Vagina (tissue), 2 donors: ENCODE measurements around the gene LCN1.

ENCODE experiments used
- POLR2A ChIP-seq, 2 donors: fragments of 450-650 bp; IDR thresholded peaks; one replicate each; pipeline ENCODE4 v1.6.1; 2017; ENCODE audit warnings: antibody characterized with exemption in 2 of 2, mild to moderate bottlenecking in 2 of 2, moderate library complexity in 2 of 2
- POLR2AphosphoS5 ChIP-seq, 2 donors: sonication (generic); formaldehyde crosslinking; IDR thresholded peaks; one replicate each; pipeline ENCODE4 v1.9.0; 2017; ENCODE audit warnings: antibody characterized with exemption in 2 of 2, mild to moderate bottlenecking in 2 of 2, low read depth in 1 of 2; ENCODE audit not compliant: insufficient read depth in 1 of 2
- TF ChIP-seq, protein P1 (sequence below), 3 experiments: fragments of 450-650 bp in 2 of 3; fragments of 200-600 bp in 1 of 3; sonication (generic) in 1 of 3; IDR thresholded peaks; one replicate each; pipeline ENCODE4 v1.5.1; 2017 to 2019; ENCODE audit warnings: antibody characterized with exemption in 3 of 3, mild to moderate bottlenecking in 2 of 3, moderate library complexity in 2 of 3

DNA sequence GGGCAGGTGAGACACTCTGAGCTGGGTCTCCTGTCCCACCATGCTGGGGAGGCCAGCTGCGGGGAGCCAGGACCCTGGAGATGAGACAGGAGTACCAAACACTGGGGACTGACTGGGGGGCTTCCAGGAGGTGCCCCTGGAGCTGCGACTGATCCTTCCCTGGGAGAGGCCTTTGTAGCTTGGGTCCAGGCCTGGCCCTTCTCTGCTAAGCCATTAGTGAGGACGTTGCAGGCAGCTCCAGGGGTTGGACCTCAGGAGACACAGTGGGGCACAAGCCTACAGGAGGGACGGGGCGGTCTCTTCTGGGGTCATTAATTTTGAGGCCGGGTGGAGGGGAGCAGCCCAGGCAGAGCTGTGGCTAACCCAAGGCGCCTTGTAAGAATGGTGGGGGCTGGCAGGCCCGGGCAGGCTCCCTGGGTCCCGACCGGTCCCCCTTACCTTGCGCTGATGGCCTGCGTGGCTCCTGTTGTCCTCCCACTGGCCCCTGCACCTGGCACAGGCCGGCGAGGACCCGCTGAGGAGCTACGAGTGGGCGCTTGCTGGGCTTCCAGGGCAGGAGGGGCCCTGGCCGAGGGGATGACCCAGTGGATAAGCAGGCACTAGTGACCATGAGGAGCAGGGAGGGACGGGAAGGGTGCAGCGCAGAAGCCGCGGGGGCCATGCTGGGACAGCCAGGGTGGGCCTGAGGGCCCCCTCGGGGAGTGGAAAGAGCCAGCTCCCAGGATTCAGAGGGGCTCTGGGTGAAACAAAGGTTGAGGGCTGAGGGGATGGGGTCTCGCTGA, 15.6 kb upstream of the LCN1 start:
- TF ChIP-seq, protein P1, sequence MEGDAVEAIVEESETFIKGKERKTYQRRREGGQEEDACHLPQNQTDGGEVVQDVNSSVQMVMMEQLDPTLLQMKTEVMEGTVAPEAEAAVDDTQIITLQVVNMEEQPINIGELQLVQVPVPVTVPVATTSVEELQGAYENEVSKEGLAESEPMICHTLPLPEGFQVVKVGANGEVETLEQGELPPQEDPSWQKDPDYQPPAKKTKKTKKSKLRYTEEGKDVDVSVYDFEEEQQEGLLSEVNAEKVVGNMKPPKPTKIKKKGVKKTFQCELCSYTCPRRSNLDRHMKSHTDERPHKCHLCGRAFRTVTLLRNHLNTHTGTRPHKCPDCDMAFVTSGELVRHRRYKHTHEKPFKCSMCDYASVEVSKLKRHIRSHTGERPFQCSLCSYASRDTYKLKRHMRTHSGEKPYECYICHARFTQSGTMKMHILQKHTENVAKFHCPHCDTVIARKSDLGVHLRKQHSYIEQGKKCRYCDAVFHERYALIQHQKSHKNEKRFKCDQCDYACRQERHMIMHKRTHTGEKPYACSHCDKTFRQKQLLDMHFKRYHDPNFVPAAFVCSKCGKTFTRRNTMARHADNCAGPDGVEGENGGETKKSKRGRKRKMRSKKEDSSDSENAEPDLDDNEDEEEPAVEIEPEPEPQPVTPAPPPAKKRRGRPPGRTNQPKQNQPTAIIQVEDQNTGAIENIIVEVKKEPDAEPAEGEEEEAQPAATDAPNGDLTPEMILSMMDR (IDR thresholded peaks at IDR 0.05): no peak
- TF ChIP-seq POLR2AphosphoS5 (IDR thresholded peaks at IDR 0.05; ENCODE audit: insufficient read depth in 1 of 2, low read depth in 1 of 2) (no peak), POLR2A (IDR thresholded peaks at IDR 0.05) (no peak)
